Prostate gland (tissue), 2 donors: ENCODE results near the gene CYB561D2. TPM values are rescaled to one million over a fixed set of nuclear protein-coding genes. Genes with fewer than 3 reads are reported as not detected.

Experiments
- DNase-seq: peaks from one replicate; pipeline ENCODE4 v3.0.0-alpha.2; 2019; ENCODE audit warnings: low spot score
- H3K27ac ChIP-seq, 2 donors: fragments of 200-600 bp; sonication (generic); 2 replicates each; pipeline ENCODE4 v1.5.1; 2017 to 2019
- H3K27me3 ChIP-seq: fragments of 200-600 bp; sonication (generic); replicated peaks from 2 replicates; pipeline ENCODE4 v1.5.1; 2019; ENCODE audit not compliant: insufficient read depth
- H3K36me3 ChIP-seq, 2 donors: fragments of 200-600 bp; sonication (generic); 1 replicate in 1 of 2; 2 replicates in 1 of 2; pipeline versions ENCODE4 v1.5.1 to v1.8.1; 2017 to 2019
- H3K4me1 ChIP-seq: fragments of 200-600 bp; sonication (generic); replicated peaks from 2 replicates; pipeline ENCODE4 v1.5.1; 2019
- H3K4me3 ChIP-seq, 2 donors: fragments of 200-600 bp; sonication (generic); 2 replicates each; pipeline ENCODE4 v1.5.1; 2017 to 2019
- H3K9me3 ChIP-seq: fragments of 200-600 bp; sonication (generic); 2 replicates; pipeline ENCODE4 v1.5.1; 2017
- POLR2A ChIP-seq: fragments of 450-650 bp; IDR thresholded peaks from one replicate; pipeline ENCODE4 v1.6.1; 2016; ENCODE audit warnings: antibody characterized with exemption, mild to moderate bottlenecking
- POLR2AphosphoS5 ChIP-seq: sonication (generic); formaldehyde crosslinking; IDR thresholded peaks from one replicate; pipeline ENCODE4 v1.6.1; 2017; ENCODE audit warnings: antibody characterized with exemption
- WGBS: methylation state at CpG from one replicate; pipeline ENCODE4 v1.1.5; 2018; 5-methylcytosine and 5-hydroxymethylcytosine counted together
- intact Hi-C: fragments of 100-400 bp; cut with DNase I; formaldehyde crosslinking; loops from one replicate; pipeline ENCODE4 v1.14.2; 2022
- total RNA-seq, 2 donors: library from RNA; depleted of rRNA; stranded (reverse); fragments of >200 nt; gene quantifications; one replicate each; pipeline ENCODE4 v1.1.0, GENCODE V29; 2016
- TF ChIP-seq, protein P1 (sequence below), 4 experiments: fragments of 200-600 bp in 2 of 4; fragments of 450-650 bp in 2 of 4; sonication (generic) in 2 of 4; IDR thresholded peaks; 1 replicate in 3 of 4; 2 replicates in 1 of 4; pipeline ENCODE4 v1.5.1; 2016 to 2019; ENCODE audit warnings: antibody characterized with exemption in 4 of 4, mild to moderate bottlenecking in 2 of 4, moderate library complexity in 2 of 4

Gene CYB561D2
- total RNA-seq, 2 donors from 2014 or later: 33.2 to 39.9 TPM

DNA sequence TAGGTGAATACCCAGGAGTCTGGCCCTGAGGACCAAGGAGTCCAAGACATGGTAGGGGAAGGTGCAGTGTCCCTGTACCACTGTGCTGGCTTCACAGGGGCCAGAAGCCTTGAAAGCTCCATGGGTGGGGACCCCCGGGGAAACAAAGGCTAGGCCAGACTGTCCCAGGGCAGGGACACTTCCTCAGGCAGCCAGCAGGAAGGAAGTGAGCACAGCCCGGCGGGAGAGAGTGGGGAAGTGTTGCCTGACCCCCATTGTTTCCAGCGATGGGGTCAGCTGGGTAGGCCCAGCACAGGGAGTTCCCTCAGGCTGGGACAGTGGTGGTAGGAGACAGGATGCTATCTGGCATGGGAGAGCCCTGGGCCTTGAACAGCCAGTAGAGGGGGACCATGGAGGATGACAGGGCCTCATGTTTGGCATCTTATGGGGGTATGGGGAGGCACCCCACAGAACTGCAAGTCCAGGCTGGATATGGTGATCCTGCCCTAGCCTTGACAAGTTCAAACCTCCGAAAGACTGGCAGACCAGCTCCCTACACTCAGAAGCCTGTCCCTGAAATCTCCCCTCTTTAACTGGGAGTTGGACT is 27.0 kb upstream of the CYB561D2 start:
- WGBS: 59% methylated on average over 5 of the region's 5 CpGs
- TF ChIP-seq POLR2A (no peak), POLR2AphosphoS5 (no peak)
- TF ChIP-seq, protein P1, sequence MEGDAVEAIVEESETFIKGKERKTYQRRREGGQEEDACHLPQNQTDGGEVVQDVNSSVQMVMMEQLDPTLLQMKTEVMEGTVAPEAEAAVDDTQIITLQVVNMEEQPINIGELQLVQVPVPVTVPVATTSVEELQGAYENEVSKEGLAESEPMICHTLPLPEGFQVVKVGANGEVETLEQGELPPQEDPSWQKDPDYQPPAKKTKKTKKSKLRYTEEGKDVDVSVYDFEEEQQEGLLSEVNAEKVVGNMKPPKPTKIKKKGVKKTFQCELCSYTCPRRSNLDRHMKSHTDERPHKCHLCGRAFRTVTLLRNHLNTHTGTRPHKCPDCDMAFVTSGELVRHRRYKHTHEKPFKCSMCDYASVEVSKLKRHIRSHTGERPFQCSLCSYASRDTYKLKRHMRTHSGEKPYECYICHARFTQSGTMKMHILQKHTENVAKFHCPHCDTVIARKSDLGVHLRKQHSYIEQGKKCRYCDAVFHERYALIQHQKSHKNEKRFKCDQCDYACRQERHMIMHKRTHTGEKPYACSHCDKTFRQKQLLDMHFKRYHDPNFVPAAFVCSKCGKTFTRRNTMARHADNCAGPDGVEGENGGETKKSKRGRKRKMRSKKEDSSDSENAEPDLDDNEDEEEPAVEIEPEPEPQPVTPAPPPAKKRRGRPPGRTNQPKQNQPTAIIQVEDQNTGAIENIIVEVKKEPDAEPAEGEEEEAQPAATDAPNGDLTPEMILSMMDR (IDR thresholded peaks at IDR 0.05): no peak
- Histone ChIP-seq H3K9me3 (no peaks in the 10 kb centered on the region), H3K36me3 (no peaks in the 10 kb centered on the region), H3K4me3 (no peak overlapping the region), H3K27ac (peak overlapping the region; percentile 88 to 95), H3K27me3 (no peaks in the 10 kb centered on the region), H3K4me1 (peaks cover 17% of the 10 kb centered on the region)
- intact Hi-C loops: loop anchor here (2.0 to 5.0 kb wide), 2 partner anchors 63 to 86 kb away; partner anchors contain the start of gene GNAI2
- no peak for DNase-seq

- TF ChIP-seq, protein P1 (IDR thresholded peaks at IDR 0.05): peak; percentile 69 to 91 (median 82)
- no peak for TF ChIP-seq POLR2A
- peak; percentile 31 for TF ChIP-seq POLR2AphosphoS5
- H3K9me3 ChIP-seq: no peaks in the 10 kb centered on the region
- H3K4me1 ChIP-seq: peaks cover 17% of the 10 kb centered on the region
- WGBS: 66% methylated on average over 3 of the region's 4 CpGs
- intact Hi-C loops: loop anchor here (5.0 kb wide), 1 partner anchor 87 kb away; the partner anchor contains the start of gene GNAI2
- H3K36me3 ChIP-seq: peaks cover 0 to under 1% of the 10 kb centered on the region in 2 donors
- no peaks in the 10 kb centered on the region for H3K27me3 ChIP-seq
- DNase-seq: peak; percentile 56
- H3K27ac ChIP-seq: peak overlapping the region; percentile 24 to 95
- no peak overlapping the region for H3K4me3 ChIP-seq
Measured at GRCh38 chr3:50324351-50325112, 26.1 kb upstream of the CYB561D2 start.

- Histone ChIP-seq H3K27me3 (no peaks in the 10 kb centered on the region), H3K27ac (peak overlapping the region in 1 of 2 donors; percentile 95), H3K36me3 (peaks cover 0 to 6% of the 10 kb centered on the region in 2 donors), H3K4me1 (peaks cover 14% of the 10 kb centered on the region), H3K4me3 (no peak overlapping the region), H3K9me3 (no peaks in the 10 kb centered on the region)
- intact Hi-C loops: no loop called here
- 85% methylated on average over 2 of the region's 2 CpGs for WGBS
- TF ChIP-seq, protein P1 (IDR thresholded peaks at IDR 0.05): no peak
- TF ChIP-seq POLR2A (no peak), POLR2AphosphoS5 (no peak)
- no peak for DNase-seq
Measured at GRCh38 chr3:50325113-50325480, 25.6 kb upstream of the CYB561D2 start.

DNA sequence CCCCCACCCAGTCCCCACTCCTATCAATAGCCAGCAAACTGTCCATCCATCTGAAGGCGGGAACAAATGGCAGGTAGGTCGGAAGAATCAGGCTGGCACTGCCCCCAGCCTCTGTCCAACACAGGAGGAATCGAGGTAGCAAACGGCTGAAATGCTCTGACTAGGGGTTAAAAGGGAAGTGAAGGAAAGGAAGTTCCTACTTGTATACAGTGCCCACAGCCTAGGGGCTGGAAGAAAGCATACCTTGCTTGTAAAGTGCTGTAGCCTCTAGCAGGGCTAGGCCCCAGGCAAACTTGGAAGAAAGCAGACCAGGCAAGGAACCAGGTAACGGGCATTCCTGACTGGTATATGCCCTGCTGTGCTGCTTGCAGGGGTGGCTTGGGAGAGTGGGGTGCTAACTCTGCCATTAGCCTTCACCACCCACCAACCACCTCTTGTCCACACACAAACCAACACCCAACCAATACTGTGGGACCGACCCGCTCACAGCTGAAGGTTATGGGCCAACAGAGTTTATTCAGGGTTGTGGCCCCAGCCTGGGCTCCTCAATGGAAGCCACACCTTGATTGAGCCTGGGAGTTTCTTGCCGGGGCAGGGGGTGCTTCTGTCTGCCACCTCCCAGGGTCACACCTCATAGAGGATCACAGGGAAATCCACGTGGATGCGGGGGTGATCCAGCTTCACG is 25.0 kb upstream of the CYB561D2 start:
- peaks cover 9% of the 10 kb centered on the region for H3K4me1 ChIP-seq
- H3K27me3 ChIP-seq: no peaks in the 10 kb centered on the region
- intact Hi-C loops: no loop called here
- DNase-seq: no peak
- 86% methylated on average over 11 of the region's 11 CpGs for WGBS
- H3K4me3 ChIP-seq: no peak overlapping the region
- peaks cover 0 to 11% of the 10 kb centered on the region in 2 donors for H3K36me3 ChIP-seq
- no peaks in the 10 kb centered on the region for H3K9me3 ChIP-seq
- TF ChIP-seq, protein P1 (IDR thresholded peaks at IDR 0.05): no peak
- TF ChIP-seq POLR2AphosphoS5 (no peak), POLR2A (no peak)
- no peak overlapping the region for H3K27ac ChIP-seq
